ENCODE measurements around the gene XRN2. TPM values are rescaled to one million over a fixed set of nuclear protein-coding genes. Genes with fewer than 3 reads are reported as not detected.

XRN2 gene
- total RNA-seq, 1 experiment from 2014 or later, result 118 TPM

DNA sequence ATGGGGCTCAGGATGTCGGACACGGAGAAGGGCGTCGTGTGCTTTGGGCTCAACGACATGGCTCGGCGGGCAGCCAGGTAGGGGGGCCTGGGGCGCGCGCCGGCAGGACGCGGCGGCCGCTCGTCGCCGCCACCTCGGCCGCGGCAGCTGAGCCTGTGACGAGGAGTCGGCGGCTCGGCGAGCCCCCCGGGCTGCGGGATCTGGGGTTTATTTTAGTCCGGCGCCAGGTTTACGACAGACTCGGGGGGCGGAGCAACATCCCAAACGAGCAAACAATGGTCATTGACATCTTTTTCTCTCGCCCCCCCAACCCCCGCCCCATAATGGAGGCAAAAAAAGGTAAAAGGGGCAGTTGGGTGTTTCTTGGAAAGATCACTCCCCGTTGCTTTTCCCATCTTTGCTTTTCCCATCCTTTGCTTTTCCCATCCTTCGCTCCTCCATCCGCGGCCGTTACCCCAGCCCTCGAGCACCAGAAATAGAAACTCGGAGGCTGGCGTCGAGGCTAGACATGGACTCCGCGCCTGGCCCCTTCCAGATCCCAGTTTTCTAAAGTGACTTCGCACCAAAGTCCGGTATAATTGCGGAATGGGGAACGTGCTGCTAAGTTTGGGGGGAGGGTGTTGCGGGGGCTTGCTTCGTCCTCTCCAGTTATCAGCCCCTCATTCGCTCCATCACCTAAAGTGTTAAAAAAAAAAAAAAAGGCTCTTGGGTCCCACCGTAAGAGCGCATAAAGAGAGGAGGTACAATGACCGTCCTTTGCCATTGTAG is 94.4 kb downstream of the XRN2 start, which contains the start of gene NKX2-4:
Gene NKX2-4 (minus strand): TSS at position 186 of the 768 bp plus-strand sequence. CDS start 127 bp downstream, at position 59.
- Mint-ChIP-seq H3K27me3 (ENCODE audit: low read depth) (peaks cover 92% of the 10 kb centered on the region), H3K4me3 (peak within 1 kb of the TSS; percentile 68), H3K27ac (no peak within 1 kb of the TSS), H3K4me1 (peaks cover 18% of the 10 kb centered on the region), H3K9me3 (no peaks in the 10 kb centered on the region), H3K36me3 (no peaks in the 10 kb centered on the region)
- POLR2A ChIA-PET, result no interaction called here
- ATAC-seq (peak; percentile 11), DNase-seq (ENCODE audit: low spot score) (peak; percentile 50)
- CTCF ChIA-PET, result interaction anchor here (2.2 kb wide), 1 partner anchor 107 kb away, joined by 10 read pairs; no protein-coding TSS in a partner anchor
- TF ChIP-seq, protein P1, sequence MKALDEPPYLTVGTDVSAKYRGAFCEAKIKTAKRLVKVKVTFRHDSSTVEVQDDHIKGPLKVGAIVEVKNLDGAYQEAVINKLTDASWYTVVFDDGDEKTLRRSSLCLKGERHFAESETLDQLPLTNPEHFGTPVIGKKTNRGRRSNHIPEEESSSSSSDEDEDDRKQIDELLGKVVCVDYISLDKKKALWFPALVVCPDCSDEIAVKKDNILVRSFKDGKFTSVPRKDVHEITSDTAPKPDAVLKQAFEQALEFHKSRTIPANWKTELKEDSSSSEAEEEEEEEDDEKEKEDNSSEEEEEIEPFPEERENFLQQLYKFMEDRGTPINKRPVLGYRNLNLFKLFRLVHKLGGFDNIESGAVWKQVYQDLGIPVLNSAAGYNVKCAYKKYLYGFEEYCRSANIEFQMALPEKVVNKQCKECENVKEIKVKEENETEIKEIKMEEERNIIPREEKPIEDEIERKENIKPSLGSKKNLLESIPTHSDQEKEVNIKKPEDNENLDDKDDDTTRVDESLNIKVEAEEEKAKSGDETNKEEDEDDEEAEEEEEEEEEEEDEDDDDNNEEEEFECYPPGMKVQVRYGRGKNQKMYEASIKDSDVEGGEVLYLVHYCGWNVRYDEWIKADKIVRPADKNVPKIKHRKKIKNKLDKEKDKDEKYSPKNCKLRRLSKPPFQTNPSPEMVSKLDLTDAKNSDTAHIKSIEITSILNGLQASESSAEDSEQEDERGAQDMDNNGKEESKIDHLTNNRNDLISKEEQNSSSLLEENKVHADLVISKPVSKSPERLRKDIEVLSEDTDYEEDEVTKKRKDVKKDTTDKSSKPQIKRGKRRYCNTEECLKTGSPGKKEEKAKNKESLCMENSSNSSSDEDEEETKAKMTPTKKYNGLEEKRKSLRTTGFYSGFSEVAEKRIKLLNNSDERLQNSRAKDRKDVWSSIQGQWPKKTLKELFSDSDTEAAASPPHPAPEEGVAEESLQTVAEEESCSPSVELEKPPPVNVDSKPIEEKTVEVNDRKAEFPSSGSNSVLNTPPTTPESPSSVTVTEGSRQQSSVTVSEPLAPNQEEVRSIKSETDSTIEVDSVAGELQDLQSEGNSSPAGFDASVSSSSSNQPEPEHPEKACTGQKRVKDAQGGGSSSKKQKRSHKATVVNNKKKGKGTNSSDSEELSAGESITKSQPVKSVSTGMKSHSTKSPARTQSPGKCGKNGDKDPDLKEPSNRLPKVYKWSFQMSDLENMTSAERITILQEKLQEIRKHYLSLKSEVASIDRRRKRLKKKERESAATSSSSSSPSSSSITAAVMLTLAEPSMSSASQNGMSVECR (CRISPR knock-in tag; IDR thresholded peaks at IDR 0.05; ENCODE audit: borderline replicate concordance), result no peak
- TF ChIP-seq GTF2I (CRISPR knock-in tag; conservative IDR thresholded peaks at IDR 0.05) (no peak), MXD4 (CRISPR knock-in tag; IDR thresholded peaks at IDR 0.05; ENCODE audit: borderline replicate concordance) (no peak), NR3C1 (CRISPR knock-in tag; conservative IDR thresholded peaks at IDR 0.05; ENCODE audit: low read depth) (no peak), CBFB (CRISPR knock-in tag; IDR thresholded peaks at IDR 0.05; ENCODE audit: low read depth) (no peak)

DNA sequence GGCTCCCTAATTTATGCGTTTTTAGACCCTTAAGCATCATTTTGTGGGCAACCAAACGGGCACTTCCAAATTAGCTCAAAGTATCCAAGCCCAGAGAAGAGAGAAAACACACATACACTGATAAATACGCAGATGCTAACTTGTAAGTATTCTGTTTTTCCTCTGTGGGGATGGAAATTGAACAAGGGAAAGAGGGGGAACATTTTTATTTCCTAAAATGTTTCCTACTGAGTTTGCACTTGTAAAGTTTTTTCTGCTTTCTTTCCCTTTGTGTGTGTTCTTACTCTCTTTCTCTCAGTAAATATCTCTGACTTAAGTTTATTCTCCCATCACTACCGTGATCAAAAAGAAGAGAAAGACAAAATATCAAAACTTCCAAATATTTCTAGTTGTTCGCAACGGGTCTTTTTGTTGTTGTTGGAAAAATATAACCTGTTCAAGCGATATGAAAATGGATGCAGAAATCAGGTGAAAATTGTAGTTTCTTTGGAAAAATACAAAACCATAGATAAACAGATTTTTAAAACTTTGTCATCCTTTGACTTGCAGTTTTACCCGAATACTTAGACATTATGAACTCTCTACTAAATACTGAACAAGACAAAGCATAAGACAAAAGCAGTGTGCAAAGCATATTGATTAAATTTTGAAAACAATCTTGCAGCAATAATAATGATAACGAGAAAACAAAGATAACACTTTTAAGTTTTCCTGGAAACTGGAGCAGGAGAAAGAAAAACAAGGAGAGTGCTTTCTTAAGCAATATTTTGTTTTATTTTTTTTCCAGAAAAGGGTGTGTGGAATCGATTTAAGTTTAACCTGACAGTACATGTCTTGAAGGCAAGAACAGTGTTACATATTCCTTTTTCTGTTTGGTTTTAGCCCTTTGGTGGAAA is 95.2 kb downstream of the XRN2 start:
- no peaks in the 10 kb centered on the region for H3K36me3 Mint-ChIP-seq
- H3K9me3 Mint-ChIP-seq, result no peaks in the 10 kb centered on the region
- CTCF ChIA-PET, result no interaction called here
- ATAC-seq (no peak), DNase-seq (ENCODE audit: low spot score) (no peak)
- H3K4me1 Mint-ChIP-seq, result peaks cover 11% of the 10 kb centered on the region
- POLR2A ChIA-PET, result no interaction called here
- TF ChIP-seq, protein P2, sequence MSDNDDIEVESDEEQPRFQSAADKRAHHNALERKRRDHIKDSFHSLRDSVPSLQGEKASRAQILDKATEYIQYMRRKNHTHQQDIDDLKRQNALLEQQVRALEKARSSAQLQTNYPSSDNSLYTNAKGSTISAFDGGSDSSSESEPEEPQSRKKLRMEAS (CRISPR knock-in tag; IDR thresholded peaks at IDR 0.05), result no peak
- TF ChIP-seq ZNF121 (CRISPR knock-in tag; IDR thresholded peaks at IDR 0.05) (no peak), SOX15 (CRISPR knock-in tag; IDR thresholded peaks at IDR 0.05) (no peak), RELA (CRISPR knock-in tag; IDR thresholded peaks at IDR 0.05; ENCODE audit: borderline replicate concordance) (no peak), ESRRA (CRISPR knock-in tag; IDR thresholded peaks at IDR 0.05; ENCODE audit: borderline replicate concordance) (no peak), SMAD4 (CRISPR knock-in tag; IDR thresholded peaks at IDR 0.05) (no peak), ELF4 (CRISPR knock-in tag; IDR thresholded peaks at IDR 0.05; ENCODE audit: low read depth) (no peak), ZNF423 (CRISPR knock-in tag; IDR thresholded peaks at IDR 0.05) (no peak), TEAD4 (CRISPR knock-in tag; IDR thresholded peaks at IDR 0.05) (no peak), ZNF671 (CRISPR knock-in tag; IDR thresholded peaks at IDR 0.05) (no peak), NR1H2 (CRISPR knock-in tag; IDR thresholded peaks at IDR 0.05) (no peak), ZNF232 (CRISPR knock-in tag; IDR thresholded peaks at IDR 0.05) (no peak), MXD4 (CRISPR knock-in tag; IDR thresholded peaks at IDR 0.05; ENCODE audit: borderline replicate concordance) (no peak), HMGA2 (CRISPR knock-in tag; IDR thresholded peaks at IDR 0.05) (no peak), ZNF138 (CRISPR knock-in tag; conservative IDR thresholded peaks at IDR 0.05) (no peak)
- TF ChIP-seq, protein P3, sequence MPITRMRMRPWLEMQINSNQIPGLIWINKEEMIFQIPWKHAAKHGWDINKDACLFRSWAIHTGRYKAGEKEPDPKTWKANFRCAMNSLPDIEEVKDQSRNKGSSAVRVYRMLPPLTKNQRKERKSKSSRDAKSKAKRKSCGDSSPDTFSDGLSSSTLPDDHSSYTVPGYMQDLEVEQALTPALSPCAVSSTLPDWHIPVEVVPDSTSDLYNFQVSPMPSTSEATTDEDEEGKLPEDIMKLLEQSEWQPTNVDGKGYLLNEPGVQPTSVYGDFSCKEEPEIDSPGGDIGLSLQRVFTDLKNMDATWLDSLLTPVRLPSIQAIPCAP (CRISPR knock-in tag; IDR thresholded peaks at IDR 0.05), result no peak
- TF ChIP-seq, protein P4, sequence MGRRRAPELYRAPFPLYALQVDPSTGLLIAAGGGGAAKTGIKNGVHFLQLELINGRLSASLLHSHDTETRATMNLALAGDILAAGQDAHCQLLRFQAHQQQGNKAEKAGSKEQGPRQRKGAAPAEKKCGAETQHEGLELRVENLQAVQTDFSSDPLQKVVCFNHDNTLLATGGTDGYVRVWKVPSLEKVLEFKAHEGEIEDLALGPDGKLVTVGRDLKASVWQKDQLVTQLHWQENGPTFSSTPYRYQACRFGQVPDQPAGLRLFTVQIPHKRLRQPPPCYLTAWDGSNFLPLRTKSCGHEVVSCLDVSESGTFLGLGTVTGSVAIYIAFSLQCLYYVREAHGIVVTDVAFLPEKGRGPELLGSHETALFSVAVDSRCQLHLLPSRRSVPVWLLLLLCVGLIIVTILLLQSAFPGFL (CRISPR knock-in tag; IDR thresholded peaks at IDR 0.05; ENCODE audit: borderline replicate concordance), result no peak
- TF ChIP-seq, protein P5, sequence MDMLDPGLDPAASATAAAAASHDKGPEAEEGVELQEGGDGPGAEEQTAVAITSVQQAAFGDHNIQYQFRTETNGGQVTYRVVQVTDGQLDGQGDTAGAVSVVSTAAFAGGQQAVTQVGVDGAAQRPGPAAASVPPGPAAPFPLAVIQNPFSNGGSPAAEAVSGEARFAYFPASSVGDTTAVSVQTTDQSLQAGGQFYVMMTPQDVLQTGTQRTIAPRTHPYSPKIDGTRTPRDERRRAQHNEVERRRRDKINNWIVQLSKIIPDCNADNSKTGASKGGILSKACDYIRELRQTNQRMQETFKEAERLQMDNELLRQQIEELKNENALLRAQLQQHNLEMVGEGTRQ (CRISPR knock-in tag; IDR thresholded peaks at IDR 0.05), result no peak
- no peak overlapping the region for H3K27ac Mint-ChIP-seq
- peak overlapping the region; percentile 68 for H3K4me3 Mint-ChIP-seq
- H3K27me3 Mint-ChIP-seq (ENCODE audit: low read depth), result peaks cover 89% of the 10 kb centered on the region
